HL-60 (cell line): ENCODE results near the gene TBX10.

Experiments used
- DNase-seq, 2 experiments: peaks; one replicate each; pipeline ENCODE4 v3.0.0-alpha.2; 2010 to 2020; ENCODE audit warnings: low read depth in 1 of 2, low spot score in 1 of 2
- H3K27ac ChIP-seq: fragments of 250-450 bp; sonication (Bioruptor Pico); replicated peaks from 2 replicates; pipeline ENCODE4 v1.5.1; 2020; ENCODE audit warnings: mild to moderate bottlenecking, moderate library complexity
- H3K27me3 ChIP-seq: fragments of 250-450 bp; sonication (Bioruptor Pico); 2 replicates; pipeline ENCODE4 v1.5.1; 2021; ENCODE audit warnings: mild to moderate bottlenecking, moderate library complexity; ENCODE audit not compliant: insufficient read depth, poor library complexity, severe bottlenecking
- H3K4me3 ChIP-seq: replicated peaks from 2 replicates; pipeline ENCODE4 v1.5.1; 2011; ENCODE audit warnings: mild to moderate bottlenecking, control low read depth, low read length; ENCODE audit not compliant: insufficient read depth
- GABPA ChIP-seq: IDR thresholded peaks from 2 replicates; pipeline ENCODE4 v1.6.1; 2012; ENCODE audit warnings: low read depth
- POLR2AphosphoS5 ChIP-seq: IDR thresholded peaks from 2 replicates; pipeline ENCODE4 v1.6.1; 2012; ENCODE audit warnings: low read depth
- SPI1 ChIP-seq: IDR thresholded peaks from 2 replicates; pipeline ENCODE4 v1.6.1; 2012; ENCODE audit warnings: low read depth, mild to moderate bottlenecking, borderline replicate concordance
- TF ChIP-seq, protein P1 (sequence below): IDR thresholded peaks from 2 replicates; pipeline ENCODE4 v1.6.1; 2012; ENCODE audit warnings: low read depth; ENCODE audit not compliant: insufficient replicate concordance
- TF ChIP-seq, protein P2 (sequence below): IDR thresholded peaks from one replicate; pipeline ENCODE4 v1.5.1; 2011; ENCODE audit warnings: low read length, control low read depth, inconsistent platforms; ENCODE audit not compliant: insufficient read depth

The TBX10 gene

DNA sequence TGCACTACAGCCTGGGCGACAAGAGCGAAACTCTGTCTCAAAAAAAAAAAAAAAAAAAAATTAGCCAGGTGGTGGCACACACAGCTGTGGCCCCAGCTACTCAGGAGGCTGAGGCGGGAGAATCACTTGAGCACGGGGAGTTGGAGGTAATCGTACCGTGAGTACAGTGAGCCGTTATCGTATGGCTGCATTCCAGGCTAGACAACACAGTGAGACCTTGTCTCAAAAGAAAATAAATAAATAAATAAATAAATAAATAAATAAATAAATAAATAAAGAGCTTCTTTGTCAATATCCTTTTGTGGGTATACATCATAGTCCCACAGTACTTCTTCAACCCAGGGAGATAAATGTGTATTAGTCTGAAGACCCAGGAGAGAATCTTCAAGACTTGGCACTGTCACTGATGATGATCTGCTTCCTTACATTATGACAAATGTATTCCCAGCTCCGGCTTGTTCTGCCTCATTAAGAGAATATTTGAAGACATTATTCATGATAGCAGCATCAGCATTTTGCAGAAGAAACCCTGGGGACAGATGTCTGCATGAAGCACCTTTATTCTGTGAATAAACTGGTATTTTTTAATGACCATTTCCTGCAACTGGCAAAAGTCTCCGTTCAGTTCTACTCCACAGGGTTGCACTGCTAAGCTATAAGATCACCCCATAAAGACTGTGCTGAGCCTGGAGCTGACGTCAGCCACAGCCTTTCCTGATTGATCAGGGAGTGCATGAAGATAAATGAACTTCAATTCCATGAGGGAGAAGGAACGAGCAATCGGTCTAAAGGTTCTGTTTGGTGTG lies 12.6 kb upstream of the TBX10 start:
- no peak overlapping the region for H3K27ac ChIP-seq
- no peak for DNase-seq
- H3K27me3 ChIP-seq: no peaks in the 10 kb centered on the region
- H3K4me3 ChIP-seq: no peak overlapping the region
- no peak for TF ChIP-seq GABPA
- TF ChIP-seq, protein P1, sequence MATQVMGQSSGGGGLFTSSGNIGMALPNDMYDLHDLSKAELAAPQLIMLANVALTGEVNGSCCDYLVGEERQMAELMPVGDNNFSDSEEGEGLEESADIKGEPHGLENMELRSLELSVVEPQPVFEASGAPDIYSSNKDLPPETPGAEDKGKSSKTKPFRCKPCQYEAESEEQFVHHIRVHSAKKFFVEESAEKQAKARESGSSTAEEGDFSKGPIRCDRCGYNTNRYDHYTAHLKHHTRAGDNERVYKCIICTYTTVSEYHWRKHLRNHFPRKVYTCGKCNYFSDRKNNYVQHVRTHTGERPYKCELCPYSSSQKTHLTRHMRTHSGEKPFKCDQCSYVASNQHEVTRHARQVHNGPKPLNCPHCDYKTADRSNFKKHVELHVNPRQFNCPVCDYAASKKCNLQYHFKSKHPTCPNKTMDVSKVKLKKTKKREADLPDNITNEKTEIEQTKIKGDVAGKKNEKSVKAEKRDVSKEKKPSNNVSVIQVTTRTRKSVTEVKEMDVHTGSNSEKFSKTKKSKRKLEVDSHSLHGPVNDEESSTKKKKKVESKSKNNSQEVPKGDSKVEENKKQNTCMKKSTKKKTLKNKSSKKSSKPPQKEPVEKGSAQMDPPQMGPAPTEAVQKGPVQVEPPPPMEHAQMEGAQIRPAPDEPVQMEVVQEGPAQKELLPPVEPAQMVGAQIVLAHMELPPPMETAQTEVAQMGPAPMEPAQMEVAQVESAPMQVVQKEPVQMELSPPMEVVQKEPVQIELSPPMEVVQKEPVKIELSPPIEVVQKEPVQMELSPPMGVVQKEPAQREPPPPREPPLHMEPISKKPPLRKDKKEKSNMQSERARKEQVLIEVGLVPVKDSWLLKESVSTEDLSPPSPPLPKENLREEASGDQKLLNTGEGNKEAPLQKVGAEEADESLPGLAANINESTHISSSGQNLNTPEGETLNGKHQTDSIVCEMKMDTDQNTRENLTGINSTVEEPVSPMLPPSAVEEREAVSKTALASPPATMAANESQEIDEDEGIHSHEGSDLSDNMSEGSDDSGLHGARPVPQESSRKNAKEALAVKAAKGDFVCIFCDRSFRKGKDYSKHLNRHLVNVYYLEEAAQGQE: no peak
- TF ChIP-seq, protein P2, sequence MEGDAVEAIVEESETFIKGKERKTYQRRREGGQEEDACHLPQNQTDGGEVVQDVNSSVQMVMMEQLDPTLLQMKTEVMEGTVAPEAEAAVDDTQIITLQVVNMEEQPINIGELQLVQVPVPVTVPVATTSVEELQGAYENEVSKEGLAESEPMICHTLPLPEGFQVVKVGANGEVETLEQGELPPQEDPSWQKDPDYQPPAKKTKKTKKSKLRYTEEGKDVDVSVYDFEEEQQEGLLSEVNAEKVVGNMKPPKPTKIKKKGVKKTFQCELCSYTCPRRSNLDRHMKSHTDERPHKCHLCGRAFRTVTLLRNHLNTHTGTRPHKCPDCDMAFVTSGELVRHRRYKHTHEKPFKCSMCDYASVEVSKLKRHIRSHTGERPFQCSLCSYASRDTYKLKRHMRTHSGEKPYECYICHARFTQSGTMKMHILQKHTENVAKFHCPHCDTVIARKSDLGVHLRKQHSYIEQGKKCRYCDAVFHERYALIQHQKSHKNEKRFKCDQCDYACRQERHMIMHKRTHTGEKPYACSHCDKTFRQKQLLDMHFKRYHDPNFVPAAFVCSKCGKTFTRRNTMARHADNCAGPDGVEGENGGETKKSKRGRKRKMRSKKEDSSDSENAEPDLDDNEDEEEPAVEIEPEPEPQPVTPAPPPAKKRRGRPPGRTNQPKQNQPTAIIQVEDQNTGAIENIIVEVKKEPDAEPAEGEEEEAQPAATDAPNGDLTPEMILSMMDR: no peak
- no peak for TF ChIP-seq POLR2AphosphoS5
- TF ChIP-seq SPI1: no peak

DNA sequence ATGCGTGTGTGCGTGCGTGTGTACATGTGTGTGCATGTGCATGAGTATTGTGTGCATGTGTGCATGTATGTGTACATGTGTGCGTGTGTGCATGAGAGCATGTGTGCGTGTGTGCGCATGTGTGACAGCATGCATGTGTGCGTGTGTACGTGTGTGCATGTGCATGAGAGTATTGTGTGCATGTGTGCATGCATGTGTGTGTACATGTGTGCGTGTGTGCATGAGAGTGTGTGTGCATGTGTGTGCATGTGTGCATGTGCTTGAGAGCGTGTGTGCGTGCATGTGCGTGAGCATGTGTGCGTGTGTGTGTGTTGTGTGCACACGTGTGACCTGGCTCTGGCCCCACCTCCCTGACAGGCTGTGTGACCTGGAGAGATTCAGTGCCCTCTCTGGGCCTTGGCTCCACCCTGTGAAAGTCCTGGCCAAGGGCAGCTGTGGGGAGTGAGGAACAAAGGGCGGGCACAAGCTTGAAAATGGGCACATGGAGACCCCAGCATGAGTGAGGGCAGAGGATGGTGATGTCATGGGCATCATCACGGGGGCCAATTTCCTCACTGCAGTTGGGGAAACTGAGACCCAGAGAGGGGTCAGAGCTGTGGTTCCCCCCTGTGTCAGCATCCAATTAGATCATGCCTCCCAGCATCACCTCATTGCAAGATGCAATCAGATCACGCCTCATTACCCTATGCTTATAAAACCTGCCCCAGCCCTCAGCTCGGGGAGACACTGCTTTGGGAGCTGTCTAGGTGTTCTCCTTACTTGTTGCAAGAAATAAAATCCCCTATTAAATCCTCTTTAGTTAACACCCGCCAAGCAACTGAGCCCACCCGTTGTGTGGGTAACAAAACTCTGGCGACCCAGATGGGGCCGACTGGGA lies 10.3 kb upstream of the TBX10 start:
- Histone ChIP-seq H3K27ac (no peak overlapping the region), H3K4me3 (no peak overlapping the region), H3K27me3 (no peaks in the 10 kb centered on the region)
- TF ChIP-seq, protein P1: no peak
- DNase-seq: no peak

DNA sequence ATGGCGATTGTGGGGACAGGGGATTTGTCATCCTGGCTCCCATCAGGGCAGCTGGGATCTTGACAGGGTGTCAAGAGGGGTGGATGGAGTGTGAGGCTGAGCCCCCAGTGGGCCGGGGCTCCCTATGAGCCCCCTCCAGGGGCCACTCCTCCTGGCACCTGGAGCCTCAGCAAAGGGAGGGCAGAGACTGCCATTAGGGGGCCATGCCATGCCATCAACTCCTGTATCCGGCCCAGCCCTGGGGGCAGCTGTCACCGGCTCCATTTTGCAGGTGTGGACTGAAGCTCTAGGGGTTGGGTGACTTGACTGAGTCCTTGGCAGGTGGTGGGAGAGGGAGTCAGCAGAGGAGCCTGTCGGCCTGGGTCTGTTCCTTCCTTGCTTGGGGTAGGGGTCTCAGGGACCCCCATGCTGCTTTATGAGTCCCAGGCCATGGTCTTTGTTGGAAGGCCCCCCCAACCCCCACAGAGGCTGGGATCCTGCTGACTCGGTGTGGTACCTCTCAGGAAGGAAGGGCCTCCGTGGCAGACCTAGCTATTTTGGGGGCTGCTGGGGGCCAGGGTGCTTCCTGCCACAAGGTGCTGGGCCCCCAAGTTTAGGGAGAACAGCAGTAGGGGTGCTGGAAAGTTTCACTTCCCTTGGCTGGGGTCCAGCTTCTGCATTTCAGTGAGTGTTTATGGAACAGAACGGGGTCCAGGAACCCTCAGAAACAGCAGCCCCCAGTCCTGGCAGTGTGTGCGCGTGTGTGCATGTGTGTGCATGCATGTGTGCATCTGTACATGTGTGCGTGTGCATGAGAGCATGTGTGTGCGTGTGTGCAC lies 9.4 kb upstream of the TBX10 start:
- peak overlapping the region; percentile 19 for H3K27ac ChIP-seq
- H3K4me3 ChIP-seq: no peak overlapping the region
- no peaks in the 10 kb centered on the region for H3K27me3 ChIP-seq
- DNase-seq: peak; percentile 46 to 70
- no peak; the same call in 1 of the 2 replicates for TF ChIP-seq SPI1
- TF ChIP-seq, protein P1: no peak
- TF ChIP-seq GABPA: no peak
- TF ChIP-seq POLR2AphosphoS5: peak; percentile 29; the same call in 1 of the 2 replicates
